ENCODE results near the gene SLC12A9. TPM values are rescaled to one million over a fixed set of nuclear protein-coding genes. Genes with fewer than 3 reads are reported as not detected.
A peak's percentile ranks its signal among the peaks of the same experiment; 100 is the strongest.

The SLC12A9 gene
- total RNA-seq, 1 donor: 19.5 TPM

DNA sequence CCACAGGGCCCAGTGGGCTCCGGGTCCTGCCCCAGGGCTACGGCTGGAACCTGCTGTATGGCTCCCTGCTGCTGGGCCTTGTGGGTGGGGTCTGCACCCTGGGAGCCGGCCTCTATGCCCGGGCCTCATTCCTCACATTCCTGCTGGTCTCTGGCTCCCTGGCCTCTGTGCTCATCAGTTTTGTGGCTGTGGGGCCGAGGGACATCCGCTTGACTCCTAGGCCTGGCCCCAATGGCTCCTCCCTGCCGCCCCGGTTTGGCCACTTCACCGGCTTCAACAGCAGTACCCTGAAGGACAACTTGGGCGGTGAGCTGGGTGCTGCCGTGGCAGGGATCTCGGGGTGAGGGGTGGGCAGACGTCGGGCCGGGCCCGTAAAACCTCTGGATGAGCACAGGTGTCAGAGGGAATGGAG lies 4.4 kb downstream of the SLC12A9 start:
- DNase-seq (ENCODE audit: insufficient read length, low spot score, missing footprints): no peak
- TF ChIP-seq, protein P1, sequence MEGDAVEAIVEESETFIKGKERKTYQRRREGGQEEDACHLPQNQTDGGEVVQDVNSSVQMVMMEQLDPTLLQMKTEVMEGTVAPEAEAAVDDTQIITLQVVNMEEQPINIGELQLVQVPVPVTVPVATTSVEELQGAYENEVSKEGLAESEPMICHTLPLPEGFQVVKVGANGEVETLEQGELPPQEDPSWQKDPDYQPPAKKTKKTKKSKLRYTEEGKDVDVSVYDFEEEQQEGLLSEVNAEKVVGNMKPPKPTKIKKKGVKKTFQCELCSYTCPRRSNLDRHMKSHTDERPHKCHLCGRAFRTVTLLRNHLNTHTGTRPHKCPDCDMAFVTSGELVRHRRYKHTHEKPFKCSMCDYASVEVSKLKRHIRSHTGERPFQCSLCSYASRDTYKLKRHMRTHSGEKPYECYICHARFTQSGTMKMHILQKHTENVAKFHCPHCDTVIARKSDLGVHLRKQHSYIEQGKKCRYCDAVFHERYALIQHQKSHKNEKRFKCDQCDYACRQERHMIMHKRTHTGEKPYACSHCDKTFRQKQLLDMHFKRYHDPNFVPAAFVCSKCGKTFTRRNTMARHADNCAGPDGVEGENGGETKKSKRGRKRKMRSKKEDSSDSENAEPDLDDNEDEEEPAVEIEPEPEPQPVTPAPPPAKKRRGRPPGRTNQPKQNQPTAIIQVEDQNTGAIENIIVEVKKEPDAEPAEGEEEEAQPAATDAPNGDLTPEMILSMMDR (IDR thresholded peaks at IDR 0.05; ENCODE audit: extremely low read depth, low read depth, low read length): no peak
- no peak overlapping the region for H3K4me3 ChIP-seq (ENCODE audit: insufficient read depth, low read length)
- H3K27ac ChIP-seq (ENCODE audit: low read depth, low read length): no peak overlapping the region
- no peak overlapping the region for H3K4me2 ChIP-seq (ENCODE audit: insufficient read depth, low read length)
- H3K36me3 ChIP-seq (ENCODE audit: insufficient read depth, low read length): peaks cover 8% of the 10 kb centered on the region
- no peaks in the 10 kb centered on the region for H3K9me3 ChIP-seq (ENCODE audit: low read depth, low read length)
- H3K4me1 ChIP-seq (ENCODE audit: insufficient read depth, low read length): peaks cover 10% of the 10 kb centered on the region
- H4K20me1 ChIP-seq (ENCODE audit: insufficient read depth, low read length): no peaks in the 10 kb centered on the region
- no peaks in the 10 kb centered on the region for H3K27me3 ChIP-seq (ENCODE audit: insufficient read depth, low read length)
- no peak overlapping the region for H2AFZ ChIP-seq (ENCODE audit: low read length)
- H3K79me2 ChIP-seq (ENCODE audit: insufficient read depth, low read length): peaks cover 7% of the 10 kb centered on the region

DNA sequence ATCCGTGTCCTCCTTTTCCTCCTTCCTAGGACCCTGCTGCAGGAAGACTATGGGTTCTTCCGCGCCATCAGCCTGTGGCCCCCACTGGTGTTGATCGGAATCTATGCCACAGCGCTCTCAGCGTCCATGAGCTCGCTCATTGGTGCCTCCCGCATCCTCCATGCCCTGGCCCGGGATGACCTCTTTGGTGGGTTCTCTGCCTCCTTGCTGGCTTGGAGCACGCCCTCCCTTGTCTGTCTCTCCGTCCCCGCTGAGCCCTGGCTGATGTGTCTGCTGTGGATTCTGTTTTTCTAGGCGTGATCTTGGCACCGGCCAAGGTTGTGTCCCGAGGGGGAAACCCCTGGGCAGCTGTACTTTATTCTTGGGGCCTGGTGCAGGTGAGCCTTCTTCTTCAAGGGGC lies 7.3 kb downstream of the SLC12A9 start:
- Histone ChIP-seq H3K4me1 (ENCODE audit: insufficient read depth, low read length) (peaks cover 5% of the 10 kb centered on the region), H3K27ac (ENCODE audit: low read depth, low read length) (no peak overlapping the region), H2AFZ (ENCODE audit: low read length) (no peak overlapping the region), H3K4me3 (ENCODE audit: insufficient read depth, low read length) (no peak overlapping the region), H4K20me1 (ENCODE audit: insufficient read depth, low read length) (no peaks in the 10 kb centered on the region), H3K27me3 (ENCODE audit: insufficient read depth, low read length) (no peaks in the 10 kb centered on the region), H3K4me2 (ENCODE audit: insufficient read depth, low read length) (no peak overlapping the region), H3K9me3 (ENCODE audit: low read depth, low read length) (no peaks in the 10 kb centered on the region), H3K36me3 (ENCODE audit: insufficient read depth, low read length) (peaks cover 13% of the 10 kb centered on the region), H3K79me2 (ENCODE audit: insufficient read depth, low read length) (peaks cover 3% of the 10 kb centered on the region)
- TF ChIP-seq, protein P1 (IDR thresholded peaks at IDR 0.05; ENCODE audit: extremely low read depth, low read depth, low read length): no peak
- DNase-seq (ENCODE audit: insufficient read length, low spot score, missing footprints): no peak

DNA sequence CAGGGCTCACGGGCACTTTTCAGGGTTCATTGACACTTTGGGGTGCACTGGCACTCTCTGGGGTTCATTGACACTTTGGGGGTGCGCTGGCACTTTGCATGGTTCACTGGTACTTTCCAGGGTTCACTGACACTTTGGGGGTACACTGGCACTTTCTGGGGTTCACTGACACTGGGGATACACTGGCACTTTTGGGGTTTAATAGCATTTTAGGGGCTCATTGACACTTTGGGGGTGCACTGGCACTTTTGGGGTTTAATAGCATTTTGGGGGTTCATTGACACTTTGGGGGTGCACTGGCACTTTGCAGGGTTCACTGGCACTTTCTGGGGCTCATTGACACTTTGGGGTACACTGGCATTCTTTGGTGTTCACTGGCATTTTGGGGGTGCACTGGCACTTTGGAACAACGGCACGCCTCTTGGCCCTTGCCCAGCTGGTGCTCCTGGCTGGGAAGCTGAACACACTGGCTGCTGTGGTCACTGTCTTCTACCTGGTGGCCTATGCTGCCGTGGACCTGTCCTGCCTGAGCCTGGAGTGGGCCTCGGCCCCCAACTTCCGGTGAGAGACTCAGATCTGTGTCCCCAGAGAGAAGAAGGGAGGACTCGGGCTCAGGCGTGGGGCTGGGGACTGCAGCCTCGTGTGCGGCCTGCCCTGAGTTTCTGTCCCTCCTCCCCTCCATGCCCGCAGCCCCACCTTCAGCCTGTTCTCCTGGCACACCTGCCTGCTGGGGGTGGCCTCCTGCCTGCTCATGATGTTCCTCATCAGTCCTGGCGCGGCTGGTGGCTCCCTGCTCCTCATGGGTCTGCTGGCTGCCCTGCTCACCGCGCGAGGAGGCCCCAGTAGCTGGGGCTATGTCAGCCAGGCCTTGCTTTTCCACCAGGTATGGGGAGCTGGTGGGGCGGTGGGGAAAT lies 8.4 kb downstream of the SLC12A9 start:
- TF ChIP-seq, protein P1 (IDR thresholded peaks at IDR 0.05; ENCODE audit: extremely low read depth, low read depth, low read length): no peak
- Histone ChIP-seq H3K4me2 (ENCODE audit: insufficient read depth, low read length) (no peak overlapping the region), H3K4me1 (ENCODE audit: insufficient read depth, low read length) (peaks cover 13% of the 10 kb centered on the region), H3K79me2 (ENCODE audit: insufficient read depth, low read length) (no peaks in the 10 kb centered on the region), H3K4me3 (ENCODE audit: insufficient read depth, low read length) (no peak overlapping the region), H3K36me3 (ENCODE audit: insufficient read depth, low read length) (peaks cover 9% of the 10 kb centered on the region), H2AFZ (ENCODE audit: low read length) (no peak overlapping the region), H3K27ac (ENCODE audit: low read depth, low read length) (no peak overlapping the region), H3K9me3 (ENCODE audit: low read depth, low read length) (no peaks in the 10 kb centered on the region), H4K20me1 (ENCODE audit: insufficient read depth, low read length) (no peaks in the 10 kb centered on the region), H3K27me3 (ENCODE audit: insufficient read depth, low read length) (no peaks in the 10 kb centered on the region)
- DNase-seq (ENCODE audit: insufficient read length, low spot score, missing footprints): peak; percentile 81

DNA sequence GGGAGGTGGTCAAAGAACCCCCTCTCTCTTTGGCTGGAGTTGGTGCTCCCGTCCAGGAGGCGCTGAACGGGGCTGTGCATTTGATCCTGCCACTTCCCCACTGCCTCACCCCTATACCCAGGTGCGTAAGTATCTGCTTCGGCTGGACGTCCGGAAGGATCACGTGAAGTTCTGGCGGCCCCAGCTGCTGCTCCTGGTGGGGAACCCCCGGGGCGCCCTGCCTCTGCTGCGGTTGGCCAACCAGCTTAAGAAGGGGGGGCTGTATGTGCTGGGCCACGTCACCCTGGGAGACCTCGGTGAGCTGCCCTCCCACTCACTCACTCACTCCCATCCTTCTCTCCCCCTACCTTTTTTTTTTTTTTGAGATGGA lies 9.1 kb downstream of the SLC12A9 start:
- H3K9me3 ChIP-seq (ENCODE audit: low read depth, low read length): no peaks in the 10 kb centered on the region
- H3K36me3 ChIP-seq (ENCODE audit: insufficient read depth, low read length): peaks cover 9% of the 10 kb centered on the region
- no peak overlapping the region for H3K4me2 ChIP-seq (ENCODE audit: insufficient read depth, low read length)

More for the DNA sequence above, 9.1 kb downstream of the SLC12A9 start:
- TF ChIP-seq, protein P1 (IDR thresholded peaks at IDR 0.05; ENCODE audit: extremely low read depth, low read depth, low read length): no peak
- no peaks in the 10 kb centered on the region for H3K79me2 ChIP-seq (ENCODE audit: insufficient read depth, low read length)
- H3K4me3 ChIP-seq (ENCODE audit: insufficient read depth, low read length): no peak overlapping the region
- DNase-seq (ENCODE audit: insufficient read length, low spot score, missing footprints): peak; percentile 35
- H2AFZ ChIP-seq (ENCODE audit: low read length): no peak overlapping the region
- H3K4me1 ChIP-seq (ENCODE audit: insufficient read depth, low read length): peaks cover 16% of the 10 kb centered on the region
- H3K27me3 ChIP-seq (ENCODE audit: insufficient read depth, low read length): no peaks in the 10 kb centered on the region
- H3K27ac ChIP-seq (ENCODE audit: low read depth, low read length): no peak overlapping the region
- no peaks in the 10 kb centered on the region for H4K20me1 ChIP-seq (ENCODE audit: insufficient read depth, low read length)

Measured in osteoblast (primary cell).